ENCODE measurements around the gene ZNF625. TPM values are rescaled to one million over a fixed set of nuclear protein-coding genes. Genes with fewer than 3 reads are reported as not detected.
"Not testable (repeated sequence)": the region's sequence is repeated elsewhere in the genome, so short reads cannot be mapped to it uniquely, and the experiment has no call there.

ZNF625 gene
- total RNA-seq, 4 donors from 2014 or later = 7.3 to 11.4 (median 8.0) TPM

DNA sequence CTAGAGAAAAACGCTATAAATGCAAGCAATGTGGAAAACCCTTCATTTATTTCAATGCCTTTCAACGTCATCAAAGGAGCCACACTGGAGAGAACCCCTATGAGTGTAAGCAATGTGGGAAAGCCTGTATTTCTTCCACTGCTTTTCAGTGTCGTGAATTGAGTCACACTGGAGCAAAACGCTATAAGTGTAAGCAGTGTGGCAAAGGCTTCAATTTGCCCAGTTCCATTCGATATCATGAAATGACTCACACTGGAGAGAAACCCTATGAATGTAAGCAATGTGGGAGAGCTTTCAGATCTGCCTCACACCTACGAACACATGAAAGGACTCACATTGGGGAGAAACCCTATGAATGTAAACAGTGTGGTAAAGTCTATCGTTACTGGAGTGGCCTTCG is 43.8 kb downstream of the ZNF625 start:
- 87 to 96% methylated on average over 6 to 8 of the region's 8 CpGs for WGBS, 2 donors (ENCODE audit: low coverage in 1 of 2)
- no peaks in the 10 kb centered on the region for H3K4me1 ChIP-seq
- H3K27ac ChIP-seq = no peak overlapping the region
- H3K27me3 ChIP-seq = no peaks in the 10 kb centered on the region
- no peak for ATAC-seq
- H3K36me3 ChIP-seq = peaks cover 0 to 26% of the 10 kb centered on the region in 2 donors
- TF ChIP-seq POLR2AphosphoS5 (IDR thresholded peaks at IDR 0.05) (no peak), POLR2A (IDR thresholded peaks at IDR 0.05) (no peak), EP300 (IDR thresholded peaks at IDR 0.05) (no peak)
- TF ChIP-seq, protein P1, sequence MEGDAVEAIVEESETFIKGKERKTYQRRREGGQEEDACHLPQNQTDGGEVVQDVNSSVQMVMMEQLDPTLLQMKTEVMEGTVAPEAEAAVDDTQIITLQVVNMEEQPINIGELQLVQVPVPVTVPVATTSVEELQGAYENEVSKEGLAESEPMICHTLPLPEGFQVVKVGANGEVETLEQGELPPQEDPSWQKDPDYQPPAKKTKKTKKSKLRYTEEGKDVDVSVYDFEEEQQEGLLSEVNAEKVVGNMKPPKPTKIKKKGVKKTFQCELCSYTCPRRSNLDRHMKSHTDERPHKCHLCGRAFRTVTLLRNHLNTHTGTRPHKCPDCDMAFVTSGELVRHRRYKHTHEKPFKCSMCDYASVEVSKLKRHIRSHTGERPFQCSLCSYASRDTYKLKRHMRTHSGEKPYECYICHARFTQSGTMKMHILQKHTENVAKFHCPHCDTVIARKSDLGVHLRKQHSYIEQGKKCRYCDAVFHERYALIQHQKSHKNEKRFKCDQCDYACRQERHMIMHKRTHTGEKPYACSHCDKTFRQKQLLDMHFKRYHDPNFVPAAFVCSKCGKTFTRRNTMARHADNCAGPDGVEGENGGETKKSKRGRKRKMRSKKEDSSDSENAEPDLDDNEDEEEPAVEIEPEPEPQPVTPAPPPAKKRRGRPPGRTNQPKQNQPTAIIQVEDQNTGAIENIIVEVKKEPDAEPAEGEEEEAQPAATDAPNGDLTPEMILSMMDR (IDR thresholded peaks at IDR 0.05) = no peak
- peaks cover 0 to 27% (median 0%) of the 10 kb centered on the region in 3 donors for H3K9me3 ChIP-seq
- no peak overlapping the region for H3K4me3 ChIP-seq

DNA sequence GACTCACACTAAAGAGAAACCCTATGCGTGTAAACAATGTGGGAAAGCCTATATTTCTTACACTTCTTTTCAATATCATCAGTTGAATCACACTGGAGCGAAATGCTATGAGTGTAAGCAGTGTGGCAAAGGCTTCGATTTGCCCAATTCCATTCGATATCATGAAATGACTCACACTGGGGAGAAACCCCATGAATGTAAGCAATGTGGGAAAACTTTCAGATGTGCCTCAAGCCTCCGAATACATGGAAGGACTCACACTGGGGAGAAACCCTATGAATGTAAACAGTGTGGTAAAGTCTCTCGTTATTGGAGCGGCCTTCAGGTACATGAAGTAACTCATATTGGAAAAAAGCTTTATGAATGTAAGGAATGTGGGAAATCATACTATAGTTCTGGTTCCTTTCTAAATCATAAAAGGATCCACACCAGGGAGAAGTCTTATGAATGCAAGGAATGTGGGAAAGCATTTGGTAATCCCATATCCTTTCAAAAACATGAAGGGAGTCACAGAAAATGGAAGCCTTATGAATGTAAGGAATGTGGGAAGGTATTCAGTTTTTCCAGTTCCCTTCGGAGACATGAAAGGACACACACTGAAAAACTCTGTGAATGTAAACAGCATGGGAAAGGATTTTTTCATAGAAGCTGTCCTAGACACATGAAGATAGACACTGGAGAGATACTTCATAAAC is 44.4 kb downstream of the ZNF625 start:
- no peak overlapping the region for H3K27ac ChIP-seq
- H3K4me1 ChIP-seq = no peaks in the 10 kb centered on the region
- ATAC-seq = no peak
- no peak overlapping the region for H3K4me3 ChIP-seq
- TF ChIP-seq POLR2AphosphoS5 (IDR thresholded peaks at IDR 0.05) = no peak
- TF ChIP-seq POLR2A (IDR thresholded peaks at IDR 0.05) = no peak
- no peak for TF ChIP-seq EP300 (IDR thresholded peaks at IDR 0.05)
- TF ChIP-seq, protein P1 (IDR thresholded peaks at IDR 0.05) = no peak
- peaks cover 0 to 26% of the 10 kb centered on the region in 2 donors for H3K36me3 ChIP-seq
- peaks cover 0 to 27% (median 0%) of the 10 kb centered on the region in 3 donors for H3K9me3 ChIP-seq
- no peaks in the 10 kb centered on the region for H3K27me3 ChIP-seq
- WGBS, 2 donors (ENCODE audit: low coverage in 1 of 2) = 92 to 93% methylated on average over 4 to 8 of the region's 8 CpGs

- no peaks in the 10 kb centered on the region for H3K4me1 ChIP-seq
- no peak overlapping the region for H3K27ac ChIP-seq
- no peak overlapping the region for H3K4me3 ChIP-seq
- WGBS, 2 donors (ENCODE audit: low coverage in 1 of 2) = 60 to 100% methylated on average over 1 of the region's 2 CpGs
- H3K27me3 ChIP-seq = no peaks in the 10 kb centered on the region
- H3K9me3 ChIP-seq = peaks cover 0 to 27% (median 0%) of the 10 kb centered on the region in 3 donors
- ATAC-seq = no peak
- H3K36me3 ChIP-seq = peaks cover 0 to 30% of the 10 kb centered on the region in 2 donors
- TF ChIP-seq, protein P1 (IDR thresholded peaks at IDR 0.05) = no peak
- TF ChIP-seq POLR2A (IDR thresholded peaks at IDR 0.05) = no peak
- no peak for TF ChIP-seq POLR2AphosphoS5 (IDR thresholded peaks at IDR 0.05)
- TF ChIP-seq EP300 (IDR thresholded peaks at IDR 0.05) = no peak
Observed at GRCh38 chr19:12111176-12111575, 45.4 kb downstream of the ZNF625 start.

GRCh38 chr19:12103909-12104308 is 52.6 kb downstream of the ZNF625 start:
- H3K4me1 ChIP-seq, H3K4me3 ChIP-seq, H3K27ac ChIP-seq, H3K9me3 ChIP-seq, H3K27me3 ChIP-seq, ATAC-seq, H3K36me3 ChIP-seq: not testable (repeated sequence)
- 83 to 84% methylated on average over 1 to 4 of the region's 4 CpGs for WGBS, 2 donors (ENCODE audit: low coverage in 1 of 2)

DNA sequence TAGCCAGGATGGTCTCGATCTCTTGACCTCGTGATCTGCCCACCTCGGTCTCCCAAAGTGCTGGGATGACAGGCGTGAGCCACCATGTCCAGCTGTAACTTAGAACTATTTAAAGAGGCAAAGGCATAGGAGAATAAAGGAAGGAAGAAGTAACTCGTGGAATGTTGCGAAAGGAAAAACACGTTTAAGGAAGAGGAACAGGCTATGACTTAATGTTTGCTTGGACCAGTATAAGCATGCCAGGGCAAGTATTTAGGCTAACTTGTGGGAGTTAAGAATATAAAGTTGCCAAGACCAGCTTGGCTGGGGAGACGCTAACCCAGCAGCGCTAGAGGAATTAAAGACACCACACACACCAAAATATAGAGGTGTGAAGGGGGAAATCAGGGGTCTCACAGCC is 58.5 kb downstream of the ZNF625 start:
- Histone ChIP-seq H3K27ac (no peak overlapping the region), H3K4me1 (peaks cover 0 to 10% (median 0%) of the 10 kb centered on the region in 3 donors), H3K4me3 (no peak overlapping the region), H3K27me3 (no peaks in the 10 kb centered on the region), H3K36me3 (peaks cover 0 to 16% of the 10 kb centered on the region in 2 donors), H3K9me3 (no peaks in the 10 kb centered on the region)
- WGBS, 2 donors (ENCODE audit: low coverage in 1 of 2) = 86 to 93% methylated on average over 5 of the region's 9 CpGs
- TF ChIP-seq, protein P1 (IDR thresholded peaks at IDR 0.05) = no peak
- no peak for TF ChIP-seq EP300 (IDR thresholded peaks at IDR 0.05)
- no peak for TF ChIP-seq POLR2AphosphoS5 (IDR thresholded peaks at IDR 0.05)
- no peak for TF ChIP-seq POLR2A (IDR thresholded peaks at IDR 0.05)
- no peak for ATAC-seq

All from gastroesophageal sphincter (tissue), 4 donors.